ENCODE measurements around the gene PRKCE. TPM values are rescaled to one million over a fixed set of nuclear protein-coding genes. Genes with fewer than 3 reads are reported as not detected.

PRKCE gene
- total and polyA plus RNA-seq, 2 experiments from 2014 or later, result 0.94 to 1.2 TPM

- Histone ChIP-seq H3F3A (replicated peaks; ENCODE audit: low read depth) (no peaks in the 10 kb centered on the region), H3K4me2 (no peak overlapping the region), H3K79me2 (replicated peaks; ENCODE audit: insufficient read depth) (no peaks in the 10 kb centered on the region), H2AFZ (no peak overlapping the region), H3K4me3 (no peak overlapping the region), H4K20me1 (replicated peaks; ENCODE audit: insufficient read depth) (no peaks in the 10 kb centered on the region), H3K4me1 (ENCODE audit: insufficient read depth) (0 out of 2 replicates have a peak, but pooled peaks cover 3% of the 10 kb centered on the region), H3K9me2 (ENCODE audit: insufficient read depth) (no peaks in the 10 kb centered on the region), H3K27ac (ENCODE audit: low read depth) (no peak overlapping the region), H3K36me3 (ENCODE audit: insufficient read depth) (no peaks in the 10 kb centered on the region), H3K27me3 (ENCODE audit: insufficient read depth) (no peaks in the 10 kb centered on the region)
- no peaks in the 10 kb centered on the region for H3K9me3 Mint-ChIP-seq
- no peak overlapping the region for H3K27ac Mint-ChIP-seq
- H3K4me1 Mint-ChIP-seq, result peaks cover 14% of the 10 kb centered on the region
- no peak for ATAC-seq
- no peak for DNase-seq (ENCODE audit: low spot score)
- H3K36me3 Mint-ChIP-seq (ENCODE audit: low read depth), result no peaks in the 10 kb centered on the region
- H3K4me3 Mint-ChIP-seq, result no peak overlapping the region
- H3K27me3 Mint-ChIP-seq (ENCODE audit: insufficient read depth, low read depth, poor library complexity), result no peaks in the 10 kb centered on the region
- TF ChIP-seq CREB1 (CRISPR knock-in tag; IDR thresholded peaks at IDR 0.05; ENCODE audit: low read depth), result no peak
- no peak for TF ChIP-seq EZH2phosphoT487 (IDR thresholded peaks at IDR 0.05; ENCODE audit: unreplicated experiment)
- TF ChIP-seq JUNB (IDR thresholded peaks at IDR 0.05; ENCODE audit: unreplicated experiment), result no peak
- no peak for TF ChIP-seq CTCF (conservative IDR thresholded peaks at IDR 0.05; ENCODE audit: low read depth in 2 of 2)
- TF ChIP-seq STAT1 (IDR thresholded peaks at IDR 0.05; ENCODE audit: unreplicated experiment), result no peak
- TF ChIP-seq ZNF462 (CRISPR knock-in tag; IDR thresholded peaks at IDR 0.05), result no peak
Observed at GRCh38 chr2:46064396-46064795, 412.9 kb downstream of the PRKCE start.
